Measurements from ENCODE around the gene SFT2D3. TPM values are rescaled to one million over a fixed set of nuclear protein-coding genes. Genes with fewer than 3 reads are reported as not detected.

SFT2D3 gene
- total and polyA plus RNA-seq, 9 of the 15 experiments (the other 6 are each of a cell fraction or from before 2014, with no cell fraction given) = 7.5 to 9.9 (median 8.9) TPM; not detected in 2

GRCh38 chr2:127701651-127702394 lies 526 bp downstream of the SFT2D3 start (continued):
- no peak for TF ChIP-seq TRIM25 (IDR thresholded peaks at IDR 0.05; ENCODE audit: borderline replicate concordance)
- no peak for TF ChIP-seq EP300 (IDR thresholded peaks at IDR 0.05; ENCODE audit: low read length)
- TF ChIP-seq ELF4 (CRISPR knock-in tag; IDR thresholded peaks at IDR 0.05) = no peak
- TF ChIP-seq ELF2 (CRISPR knock-in tag; IDR thresholded peaks at IDR 0.05) = no peak
- no peak for TF ChIP-seq TCF7L2 (IDR thresholded peaks at IDR 0.05; ENCODE audit: low read depth, low read length)
- no peak for TF ChIP-seq MCM3 (IDR thresholded peaks at IDR 0.05)
- no peak for TF ChIP-seq SLC30A9 (CRISPR knock-in tag; IDR thresholded peaks at IDR 0.05)
- no peak for TF ChIP-seq TARDBP (IDR thresholded peaks at IDR 0.05)
- TF ChIP-seq ZBTB11 (CRISPR knock-in tag; IDR thresholded peaks at IDR 0.05) = no peak
- TF ChIP-seq PBX2 (CRISPR knock-in tag; IDR thresholded peaks at IDR 0.05; ENCODE audit: low read depth) = no peak
- TF ChIP-seq PBX2 (tag; conservative IDR thresholded peaks at IDR 0.05; ENCODE audit: low read depth) = no peak
- no peak for TF ChIP-seq TFE3 (CRISPR knock-in tag; IDR thresholded peaks at IDR 0.05)
- no peak for TF ChIP-seq XRCC5 (IDR thresholded peaks at IDR 0.05; ENCODE audit: low read depth, low read length)
- peak; percentile 91 for TF ChIP-seq RB1 (IDR thresholded peaks at IDR 0.05; ENCODE audit: low read depth)
- TF ChIP-seq HOMEZ (CRISPR knock-in tag; IDR thresholded peaks at IDR 0.05) = no peak
- TF ChIP-seq ZNF76 (CRISPR knock-in tag; IDR thresholded peaks at IDR 0.05; ENCODE audit: borderline replicate concordance) = 0 out of 2 replicates have a peak, but pooled peaks have one; percentile 58
- no peak for TF ChIP-seq ZNF77 (CRISPR knock-in tag; IDR thresholded peaks at IDR 0.05)

Data from K562 (cell line).